ENCODE data around the gene TRPV3. TPM values are rescaled to one million over a fixed set of nuclear protein-coding genes. Genes with fewer than 3 reads are reported as not detected.

The TRPV3 gene
- total and polyA plus RNA-seq, 2 of the 8 experiments (the other 6 are each of a cell fraction or from before 2014, with no cell fraction given) = 0.56 to 1.0 TPM

DNA sequence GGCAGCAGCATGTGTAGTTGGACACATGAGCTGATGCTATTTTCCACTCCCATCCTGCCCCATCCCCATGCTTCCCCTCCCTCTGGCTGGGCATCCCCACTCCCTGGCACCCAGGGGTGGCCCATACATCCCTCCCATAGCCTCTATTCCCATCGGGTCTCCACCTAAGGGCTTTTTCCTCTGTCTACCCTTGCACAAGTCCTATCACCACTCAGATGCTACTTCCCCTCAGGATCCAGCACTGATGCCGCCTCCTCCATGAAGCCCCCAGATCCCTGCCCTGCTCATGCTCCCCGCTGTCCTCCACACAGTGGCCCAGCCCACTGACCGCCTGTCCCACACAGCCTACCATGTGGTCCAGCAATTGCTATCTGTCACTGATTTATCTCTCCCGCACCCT is 35.8 kb upstream of the TRPV3 start:
- H3K79me1 ChIP-seq (ENCODE audit: low read depth, low read length) = no peaks in the 10 kb centered on the region
- no peaks in the 10 kb centered on the region for H3K79me2 ChIP-seq (ENCODE audit: control insufficient read depth in 1 of 2, insufficient read depth in 2 of 2, low read length in 2 of 2)
- H4K8ac ChIP-seq (ENCODE audit: extremely low read depth, insufficient read depth, low read length) = no peak overlapping the region
- CTCF ChIA-PET (ENCODE audit: partially characterized antibody) = interaction anchor here (0.5 to 3.1 kb wide), 3 partner anchors 10 to 108 kb away, joined by 4 to 15 read pairs (median 5); no protein-coding TSS in a partner anchor
- H4K5ac ChIP-seq (ENCODE audit: insufficient read length, low read depth, low read length) = no peak overlapping the region
- no peak overlapping the region for H2AK5ac ChIP-seq (ENCODE audit: low read depth, low read length)
- H3K4me3 ChIP-seq (ENCODE audit: extremely low read depth in 1 of 4, insufficient read depth in 2 of 4, low read depth in 3 of 4, low read length in 4 of 4) = no peak overlapping the region
- no peaks in the 10 kb centered on the region for H3K9me3 ChIP-seq (ENCODE audit: insufficient read depth in 2 of 2, low read depth in 1 of 2, low read length in 1 of 2)
- TF ChIP-seq EZH2 (IDR thresholded peaks at IDR 0.05; ENCODE audit: low read depth, low read length, severe bottlenecking) = no peak
- no peak for TF ChIP-seq CTBP2 (IDR thresholded peaks at IDR 0.05; ENCODE audit: borderline replicate concordance, insufficient read depth, insufficient read length, low read length)
- TF ChIP-seq MAFK (IDR thresholded peaks at IDR 0.05; ENCODE audit: low read depth, low read length) = no peak
- TF ChIP-seq, protein P1, sequence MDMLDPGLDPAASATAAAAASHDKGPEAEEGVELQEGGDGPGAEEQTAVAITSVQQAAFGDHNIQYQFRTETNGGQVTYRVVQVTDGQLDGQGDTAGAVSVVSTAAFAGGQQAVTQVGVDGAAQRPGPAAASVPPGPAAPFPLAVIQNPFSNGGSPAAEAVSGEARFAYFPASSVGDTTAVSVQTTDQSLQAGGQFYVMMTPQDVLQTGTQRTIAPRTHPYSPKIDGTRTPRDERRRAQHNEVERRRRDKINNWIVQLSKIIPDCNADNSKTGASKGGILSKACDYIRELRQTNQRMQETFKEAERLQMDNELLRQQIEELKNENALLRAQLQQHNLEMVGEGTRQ (IDR thresholded peaks at IDR 0.05; ENCODE audit: low read length) = no peak
- TF ChIP-seq SIN3A (conservative IDR thresholded peaks at IDR 0.05 in 1 of 2, IDR thresholded peaks at IDR 0.05 in 1 of 2; ENCODE audit: low read depth in 1 of 2, low read length in 2 of 2) = no peak
- no peak overlapping the region for H3K14ac ChIP-seq (ENCODE audit: insufficient read length)
- H2BK20ac ChIP-seq (ENCODE audit: low read length) = no peak overlapping the region
- H3K23me2 ChIP-seq (ENCODE audit: low read depth, low read length) = no peaks in the 10 kb centered on the region
- peaks cover 0 to 2% of the 10 kb centered on the region in 2 experiments for H4K20me1 ChIP-seq (replicated peaks in 1 of 2; ENCODE audit: control insufficient read depth in 1 of 2, insufficient read depth in 2 of 2, low read length in 2 of 2)
- H2BK12ac ChIP-seq (ENCODE audit: low read depth, low read length) = no peak overlapping the region
- H2BK15ac ChIP-seq (ENCODE audit: low read length) = no peak overlapping the region
- H3K36me3 ChIP-seq (ENCODE audit: control insufficient read depth in 2 of 4, insufficient read depth in 4 of 4, low read length in 3 of 4) = peaks cover 0 to 3% (median 1%) of the 10 kb centered on the region in 4 experiments; a peak in 3 of 8 replicates
- H3K4me2 ChIP-seq (ENCODE audit: insufficient read depth in 1 of 2, low read depth in 2 of 2, low read length in 2 of 2) = no peak overlapping the region
- no peak overlapping the region for H3K4ac ChIP-seq (replicated peaks; ENCODE audit: insufficient read length, low read depth, low read length)
- 89% methylated on average over 5 of the region's 5 CpGs; no CpG with 5 or more reads in 1 of the 2 experiments for WGBS, 2 experiments (ENCODE audit: extremely low coverage in 1 of 2, insufficient coverage in 1 of 2, insufficient read length in 1 of 2, insufficient replicate concordance in 2 of 2, low coverage in 1 of 2, low lambda C conversion rate in 2 of 2, missing lambda C conversion rate in 1 of 2)
- no peak for DNase-seq (ENCODE audit: low read depth in 1 of 2, low spot score in 2 of 2)
- no peak overlapping the region for H2BK120ac ChIP-seq (replicated peaks; ENCODE audit: low read depth, low read length)
- H3K9ac ChIP-seq (replicated peaks in 1 of 4; ENCODE audit: extremely low read depth in 1 of 4, low read depth in 3 of 4, low read length in 3 of 4) = no peak overlapping the region
- FAIRE-seq = no peak
- no peak overlapping the region for H3K23ac ChIP-seq (ENCODE audit: insufficient read length)
- no peak overlapping the region for H3K18ac ChIP-seq (ENCODE audit: extremely low read depth, low read length)
- no peaks in the 10 kb centered on the region; a peak in 1 of 7 replicates for H3K4me1 ChIP-seq (replicated peaks in 1 of 4; ENCODE audit: control insufficient read depth in 3 of 4, insufficient read depth in 4 of 4, low read length in 3 of 4)
- no peaks in the 10 kb centered on the region for H3K27me3 ChIP-seq (replicated peaks in 1 of 4; ENCODE audit: control insufficient read depth in 3 of 4, extremely low read depth in 1 of 4, insufficient read depth in 3 of 4, low read length in 3 of 4)
- H2AFZ ChIP-seq (ENCODE audit: low read length) = no peak overlapping the region
- H4K91ac ChIP-seq (replicated peaks; ENCODE audit: insufficient read length, low read length) = no peak overlapping the region
- no peak overlapping the region for H2BK5ac ChIP-seq (ENCODE audit: low read depth, low read length)
- H3K27ac ChIP-seq (ENCODE audit: low read depth, low read length) = no peak overlapping the region
- POLR2A ChIA-PET (ENCODE audit: partially characterized antibody) = interaction anchor here (0.7 to 0.8 kb wide), 2 partner anchors 11 to 136 kb away, joined by 3 read pairs; no protein-coding TSS in a partner anchor
- no peak overlapping the region for H3K56ac ChIP-seq (replicated peaks; ENCODE audit: insufficient read length, low read depth, low read length)

Data from H1 (cell line).